ENCODE data around the gene AR. TPM values are rescaled to one million over a fixed set of nuclear protein-coding genes. Genes with fewer than 3 reads are reported as not detected.

AR gene
- 13.3 and 17.8 TPM in 2 replicates for total RNA-seq (2014; rRNA removed; shearing (Covaris generic); ENCODE audit: low replicate concordance)

DNA sequence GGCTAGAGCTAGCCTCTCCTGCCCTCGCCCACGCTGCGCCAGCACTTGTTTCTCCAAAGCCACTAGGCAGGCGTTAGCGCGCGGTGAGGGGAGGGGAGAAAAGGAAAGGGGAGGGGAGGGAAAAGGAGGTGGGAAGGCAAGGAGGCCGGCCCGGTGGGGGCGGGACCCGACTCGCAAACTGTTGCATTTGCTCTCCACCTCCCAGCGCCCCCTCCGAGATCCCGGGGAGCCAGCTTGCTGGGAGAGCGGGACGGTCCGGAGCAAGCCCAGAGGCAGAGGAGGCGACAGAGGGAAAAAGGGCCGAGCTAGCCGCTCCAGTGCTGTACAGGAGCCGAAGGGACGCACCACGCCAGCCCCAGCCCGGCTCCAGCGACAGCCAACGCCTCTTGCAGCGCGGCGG, at the start of gene AR:
Gene AR (plus strand): TSS at position 204 of the 400 bp plus-strand sequence. CDS start 1,126 bp downstream, outside the sequence.
- in situ Hi-C loops (cut with HindIII; ENCODE audit: low pct_unique_long_range_greater_than_20kb, low sequenced_read_pairs): no loop called here
- DNase-seq (ENCODE audit: low read depth): peak; percentile 83

DNA sequence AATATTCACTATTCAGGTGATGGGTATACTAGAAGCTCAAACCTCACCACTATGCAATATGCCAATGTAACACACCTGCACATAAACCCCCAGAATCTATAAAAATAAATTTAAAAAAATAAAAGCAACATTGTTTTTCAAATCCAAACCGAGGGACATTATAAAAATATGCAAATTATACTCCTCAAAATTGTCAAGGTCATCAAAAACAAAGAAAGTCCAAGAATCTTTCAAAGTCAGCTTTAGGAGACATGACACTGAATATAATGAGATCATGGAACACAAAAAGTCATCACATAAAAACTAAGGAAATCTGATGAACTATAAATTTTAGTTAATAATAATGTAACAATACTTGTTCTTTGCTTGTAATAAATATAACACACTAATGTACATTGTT, 43.2 kb upstream of the AR start:
- no peak for DNase-seq (ENCODE audit: low read depth)
- in situ Hi-C loops (cut with HindIII; ENCODE audit: low pct_unique_long_range_greater_than_20kb, low sequenced_read_pairs): no loop called here

DNA sequence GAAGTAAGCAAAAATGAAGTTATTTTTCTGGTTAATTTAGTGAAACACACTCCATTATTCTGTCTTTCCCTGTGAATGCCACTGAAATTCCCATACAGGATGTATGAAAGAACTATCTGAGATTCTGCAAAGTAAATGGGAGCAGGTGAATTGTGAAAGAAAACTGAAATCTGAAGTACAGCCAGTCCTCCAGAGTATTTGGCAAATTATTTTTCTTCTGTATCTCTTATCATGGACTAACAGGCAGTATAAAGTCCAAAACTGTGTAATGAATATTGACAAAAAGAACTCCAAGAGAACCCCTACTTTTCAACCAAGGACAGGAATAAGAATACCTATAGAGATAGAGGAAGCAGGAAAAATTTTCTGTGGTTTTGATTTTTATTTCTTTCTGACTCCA, 40.8 kb upstream of the AR start:
- in situ Hi-C loops (cut with HindIII; ENCODE audit: low pct_unique_long_range_greater_than_20kb, low sequenced_read_pairs): no loop called here
- DNase-seq (ENCODE audit: low read depth): no peak

DNA sequence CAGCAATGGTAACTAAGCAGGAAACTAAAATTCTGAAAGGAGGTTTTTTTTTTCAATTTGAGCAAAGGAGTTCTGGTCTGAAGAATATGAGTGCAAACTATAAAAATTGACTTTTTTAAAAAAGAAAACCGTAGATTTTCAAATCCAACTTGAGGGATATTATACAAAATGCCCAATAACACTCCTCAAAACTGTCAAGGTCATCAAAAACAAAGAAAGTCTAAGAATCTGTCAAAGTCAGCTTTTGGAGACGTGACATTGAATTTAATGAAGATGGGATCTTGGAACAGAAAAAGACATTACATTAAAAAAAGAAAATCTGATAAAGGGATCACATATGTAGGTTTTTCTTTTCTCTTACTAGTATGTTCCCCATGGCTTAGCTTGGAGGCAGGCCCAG, 40.4 kb upstream of the AR start:
- DNase-seq (ENCODE audit: low read depth): no peak

DNA sequence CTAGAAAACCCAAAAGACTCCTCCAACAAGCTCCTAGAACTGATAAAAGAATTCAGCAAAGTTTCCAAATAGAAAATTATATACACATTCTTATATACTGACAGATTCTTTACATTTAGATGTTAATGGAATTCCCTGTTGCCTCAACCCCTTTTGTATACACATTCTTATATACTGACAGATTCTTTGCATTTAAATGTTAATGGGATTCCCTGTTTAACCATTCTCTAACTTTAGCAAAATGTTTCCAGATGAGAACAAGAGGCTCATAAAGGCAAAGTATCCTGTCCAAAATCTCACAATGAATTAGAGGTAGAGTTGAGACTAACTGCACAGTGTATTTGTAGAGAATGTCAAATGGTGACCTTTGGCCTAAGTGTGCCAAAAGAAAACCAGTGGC, 23.1 kb upstream of the AR start:
- DNase-seq (ENCODE audit: low read depth): no peak
- in situ Hi-C loops (cut with HindIII; ENCODE audit: low pct_unique_long_range_greater_than_20kb, low sequenced_read_pairs): no loop called here

More for the DNA sequence above, 40.4 kb upstream of the AR start:
- in situ Hi-C loops (cut with HindIII; ENCODE audit: low pct_unique_long_range_greater_than_20kb, low sequenced_read_pairs): no loop called here

- no peak for DNase-seq (ENCODE audit: low read depth)
- in situ Hi-C loops (cut with HindIII; ENCODE audit: low pct_unique_long_range_greater_than_20kb, low sequenced_read_pairs): no loop called here
Measured at GRCh38 chrX:67523002-67523681, 20.7 kb upstream of the AR start.

DNA sequence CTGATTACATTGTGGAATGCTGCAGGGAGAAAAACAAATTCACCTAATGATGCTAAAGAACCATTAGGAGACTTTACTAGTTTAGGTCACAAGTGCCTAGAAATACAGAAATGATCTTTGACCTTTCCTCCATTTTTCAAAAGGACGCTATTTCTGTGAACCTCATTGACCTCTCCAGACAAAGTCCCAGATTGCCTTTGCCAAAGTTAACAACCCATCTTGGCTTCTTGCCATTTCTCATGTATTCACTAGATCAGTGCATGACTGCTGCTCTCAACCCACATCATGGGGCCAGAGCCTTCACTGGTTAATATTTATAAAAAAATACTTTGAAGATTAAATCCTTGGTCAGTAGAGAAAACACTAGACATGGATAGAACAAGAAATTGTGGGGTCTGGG, 19.9 kb upstream of the AR start:
- peak; percentile 4 for DNase-seq (ENCODE audit: low read depth)
- in situ Hi-C loops (cut with HindIII; ENCODE audit: low pct_unique_long_range_greater_than_20kb, low sequenced_read_pairs): no loop called here

DNA sequence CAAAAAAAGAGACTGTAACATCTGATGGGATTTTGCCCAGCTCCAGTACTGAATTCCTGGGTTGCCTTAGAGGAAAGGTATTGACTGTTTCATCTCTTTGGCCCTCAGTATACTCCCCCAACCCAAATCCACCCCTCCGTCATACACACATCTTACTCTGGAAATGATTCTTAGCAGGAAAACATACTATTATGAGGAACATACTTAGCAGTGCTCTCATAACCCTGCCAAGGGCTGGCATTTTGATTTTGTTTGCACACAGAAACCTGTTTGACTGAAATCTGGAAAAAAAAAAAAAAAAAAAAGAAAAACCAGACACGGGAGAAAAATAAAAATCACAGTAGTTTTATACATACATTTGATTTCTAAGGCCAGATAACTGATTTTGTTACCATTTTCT, 19.4 kb upstream of the AR start:
- no peak for DNase-seq (ENCODE audit: low read depth)
- in situ Hi-C loops (cut with HindIII; ENCODE audit: low pct_unique_long_range_greater_than_20kb, low sequenced_read_pairs): no loop called here

DNA sequence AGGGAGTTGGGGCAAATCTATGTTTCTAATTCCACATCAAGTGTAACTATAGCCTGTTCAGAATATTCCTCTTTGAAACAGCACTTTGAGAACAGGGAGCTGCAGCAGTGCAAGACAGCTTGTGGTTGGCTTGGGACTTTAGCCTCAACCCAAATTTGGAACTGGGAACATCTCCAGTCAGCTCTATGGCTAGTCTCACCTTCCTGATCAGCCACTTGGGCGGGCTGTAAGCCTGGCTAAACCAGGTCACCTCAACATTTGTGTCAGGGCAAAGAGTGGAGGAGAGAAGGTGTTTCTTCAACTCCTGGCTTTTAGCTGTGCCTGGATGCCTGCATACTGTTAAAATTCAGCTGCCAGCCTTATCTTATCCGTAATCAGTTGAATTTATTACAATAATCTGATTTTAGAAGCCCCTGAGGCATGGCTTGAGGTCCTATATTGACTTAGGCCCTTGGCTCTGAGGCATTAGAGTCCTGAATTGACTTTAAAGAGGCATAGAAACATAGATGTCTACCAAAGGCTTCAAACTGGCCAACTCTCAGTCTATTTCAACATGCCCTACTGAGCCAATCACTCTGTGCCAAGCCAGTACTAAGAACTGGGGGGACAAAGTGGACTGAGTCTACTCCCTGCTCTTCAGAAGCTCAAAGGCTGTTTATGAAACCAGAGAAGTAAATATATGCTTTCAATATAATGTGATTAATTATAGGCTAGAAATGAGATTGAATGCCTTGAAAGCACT, 18.7 kb upstream of the AR start:
- in situ Hi-C loops (cut with HindIII; ENCODE audit: low pct_unique_long_range_greater_than_20kb, low sequenced_read_pairs): no loop called here

GRCh38 chrX:67536564-67536963, 7.3 kb upstream of the AR start:
- no peak for DNase-seq (ENCODE audit: low read depth)
- in situ Hi-C loops (cut with HindIII; ENCODE audit: low pct_unique_long_range_greater_than_20kb, low sequenced_read_pairs): no loop called here

More for the DNA sequence above, 18.7 kb upstream of the AR start:
- DNase-seq (ENCODE audit: low read depth): no peak

- DNase-seq (ENCODE audit: low read depth): no peak
- in situ Hi-C loops (cut with HindIII; ENCODE audit: low pct_unique_long_range_greater_than_20kb, low sequenced_read_pairs): no loop called here
Measured at GRCh38 chrX:67538383-67538782, 5.4 kb upstream of the AR start.

DNA sequence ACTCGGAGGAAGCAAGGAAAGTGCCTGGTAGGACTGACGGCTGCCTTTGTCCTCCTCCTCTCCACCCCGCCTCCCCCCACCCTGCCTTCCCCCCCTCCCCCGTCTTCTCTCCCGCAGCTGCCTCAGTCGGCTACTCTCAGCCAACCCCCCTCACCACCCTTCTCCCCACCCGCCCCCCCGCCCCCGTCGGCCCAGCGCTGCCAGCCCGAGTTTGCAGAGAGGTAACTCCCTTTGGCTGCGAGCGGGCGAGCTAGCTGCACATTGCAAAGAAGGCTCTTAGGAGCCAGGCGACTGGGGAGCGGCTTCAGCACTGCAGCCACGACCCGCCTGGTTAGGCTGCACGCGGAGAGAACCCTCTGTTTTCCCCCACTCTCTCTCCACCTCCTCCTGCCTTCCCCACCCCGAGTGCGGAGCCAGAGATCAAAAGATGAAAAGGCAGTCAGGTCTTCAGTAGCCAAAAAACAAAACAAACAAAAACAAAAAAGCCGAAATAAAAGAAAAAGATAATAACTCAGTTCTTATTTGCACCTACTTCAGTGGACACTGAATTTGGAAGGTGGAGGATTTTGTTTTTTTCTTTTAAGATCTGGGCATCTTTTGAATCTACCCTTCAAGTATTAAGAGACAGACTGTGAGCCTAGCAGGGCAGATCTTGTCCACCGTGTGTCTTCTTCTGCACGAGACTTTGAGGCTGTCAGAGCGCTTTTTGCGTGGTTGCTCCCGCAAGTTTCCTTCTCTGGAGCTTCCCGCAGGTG, 637 bp downstream of the AR start:
- in situ Hi-C loops (cut with HindIII; ENCODE audit: low pct_unique_long_range_greater_than_20kb, low sequenced_read_pairs): no loop called here
- DNase-seq (ENCODE audit: low read depth): peak; percentile 34

DNA sequence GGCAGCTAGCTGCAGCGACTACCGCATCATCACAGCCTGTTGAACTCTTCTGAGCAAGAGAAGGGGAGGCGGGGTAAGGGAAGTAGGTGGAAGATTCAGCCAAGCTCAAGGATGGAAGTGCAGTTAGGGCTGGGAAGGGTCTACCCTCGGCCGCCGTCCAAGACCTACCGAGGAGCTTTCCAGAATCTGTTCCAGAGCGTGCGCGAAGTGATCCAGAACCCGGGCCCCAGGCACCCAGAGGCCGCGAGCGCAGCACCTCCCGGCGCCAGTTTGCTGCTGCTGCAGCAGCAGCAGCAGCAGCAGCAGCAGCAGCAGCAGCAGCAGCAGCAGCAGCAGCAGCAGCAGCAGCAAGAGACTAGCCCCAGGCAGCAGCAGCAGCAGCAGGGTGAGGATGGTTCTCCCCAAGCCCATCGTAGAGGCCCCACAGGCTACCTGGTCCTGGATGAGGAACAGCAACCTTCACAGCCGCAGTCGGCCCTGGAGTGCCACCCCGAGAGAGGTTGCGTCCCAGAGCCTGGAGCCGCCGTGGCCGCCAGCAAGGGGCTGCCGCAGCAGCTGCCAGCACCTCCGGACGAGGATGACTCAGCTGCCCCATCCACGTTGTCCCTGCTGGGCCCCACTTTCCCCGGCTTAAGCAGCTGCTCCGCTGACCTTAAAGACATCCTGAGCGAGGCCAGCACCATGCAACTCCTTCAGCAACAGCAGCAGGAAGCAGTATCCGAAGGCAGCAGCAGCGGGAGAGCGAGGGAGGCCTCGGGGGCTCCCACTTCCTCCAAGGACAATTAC, 1.4 kb downstream of the AR start:
- in situ Hi-C loops (cut with HindIII; ENCODE audit: low pct_unique_long_range_greater_than_20kb, low sequenced_read_pairs): no loop called here
- peak; percentile 61 for DNase-seq (ENCODE audit: low read depth)

DNA sequence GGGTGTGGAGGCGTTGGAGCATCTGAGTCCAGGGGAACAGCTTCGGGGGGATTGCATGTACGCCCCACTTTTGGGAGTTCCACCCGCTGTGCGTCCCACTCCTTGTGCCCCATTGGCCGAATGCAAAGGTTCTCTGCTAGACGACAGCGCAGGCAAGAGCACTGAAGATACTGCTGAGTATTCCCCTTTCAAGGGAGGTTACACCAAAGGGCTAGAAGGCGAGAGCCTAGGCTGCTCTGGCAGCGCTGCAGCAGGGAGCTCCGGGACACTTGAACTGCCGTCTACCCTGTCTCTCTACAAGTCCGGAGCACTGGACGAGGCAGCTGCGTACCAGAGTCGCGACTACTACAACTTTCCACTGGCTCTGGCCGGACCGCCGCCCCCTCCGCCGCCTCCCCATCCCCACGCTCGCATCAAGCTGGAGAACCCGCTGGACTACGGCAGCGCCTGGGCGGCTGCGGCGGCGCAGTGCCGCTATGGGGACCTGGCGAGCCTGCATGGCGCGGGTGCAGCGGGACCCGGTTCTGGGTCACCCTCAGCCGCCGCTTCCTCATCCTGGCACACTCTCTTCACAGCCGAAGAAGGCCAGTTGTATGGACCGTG, 2.2 kb downstream of the AR start:
- DNase-seq (ENCODE audit: low read depth): peak; percentile 52
- in situ Hi-C loops (cut with HindIII; ENCODE audit: low pct_unique_long_range_greater_than_20kb, low sequenced_read_pairs): no loop called here

DNA sequence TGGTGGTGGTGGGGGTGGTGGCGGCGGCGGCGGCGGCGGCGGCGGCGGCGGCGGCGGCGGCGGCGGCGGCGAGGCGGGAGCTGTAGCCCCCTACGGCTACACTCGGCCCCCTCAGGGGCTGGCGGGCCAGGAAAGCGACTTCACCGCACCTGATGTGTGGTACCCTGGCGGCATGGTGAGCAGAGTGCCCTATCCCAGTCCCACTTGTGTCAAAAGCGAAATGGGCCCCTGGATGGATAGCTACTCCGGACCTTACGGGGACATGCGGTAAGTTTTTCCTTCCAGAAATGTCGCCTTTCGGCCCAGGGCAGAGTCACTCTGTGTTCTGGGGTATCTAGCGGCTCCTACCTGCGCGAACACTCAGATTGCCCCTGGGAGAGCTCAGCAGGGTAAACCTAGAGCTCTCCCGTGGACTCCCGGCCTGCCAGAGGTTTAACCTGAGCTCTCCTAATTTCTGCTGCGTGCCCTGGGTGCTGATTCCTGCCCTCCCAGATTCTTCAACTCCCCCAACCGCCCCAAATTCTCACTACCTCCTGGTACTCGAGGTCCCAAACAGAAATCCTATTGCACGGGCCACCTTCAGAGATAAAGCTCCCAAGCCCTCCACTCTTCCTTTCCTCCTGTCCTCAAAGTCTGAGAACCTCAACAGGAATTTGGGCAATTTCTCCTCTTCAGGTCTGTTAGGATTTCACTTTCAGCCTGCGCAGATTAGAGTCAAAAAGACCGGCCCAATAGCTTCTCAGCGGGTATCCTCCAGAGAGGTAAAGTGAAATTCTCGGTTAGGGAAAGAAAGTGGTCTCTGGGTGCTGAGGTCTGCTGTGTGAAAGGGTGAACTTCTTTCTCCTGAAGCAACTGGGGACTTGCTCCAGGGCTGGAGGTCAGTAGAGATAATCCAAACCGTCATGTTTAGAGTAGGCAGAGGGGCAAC, 2.9 kb downstream of the AR start:
- peak; percentile 32 for DNase-seq (ENCODE audit: low read depth)
- in situ Hi-C loops (cut with HindIII; ENCODE audit: low pct_unique_long_range_greater_than_20kb, low sequenced_read_pairs): no loop called here

DNA sequence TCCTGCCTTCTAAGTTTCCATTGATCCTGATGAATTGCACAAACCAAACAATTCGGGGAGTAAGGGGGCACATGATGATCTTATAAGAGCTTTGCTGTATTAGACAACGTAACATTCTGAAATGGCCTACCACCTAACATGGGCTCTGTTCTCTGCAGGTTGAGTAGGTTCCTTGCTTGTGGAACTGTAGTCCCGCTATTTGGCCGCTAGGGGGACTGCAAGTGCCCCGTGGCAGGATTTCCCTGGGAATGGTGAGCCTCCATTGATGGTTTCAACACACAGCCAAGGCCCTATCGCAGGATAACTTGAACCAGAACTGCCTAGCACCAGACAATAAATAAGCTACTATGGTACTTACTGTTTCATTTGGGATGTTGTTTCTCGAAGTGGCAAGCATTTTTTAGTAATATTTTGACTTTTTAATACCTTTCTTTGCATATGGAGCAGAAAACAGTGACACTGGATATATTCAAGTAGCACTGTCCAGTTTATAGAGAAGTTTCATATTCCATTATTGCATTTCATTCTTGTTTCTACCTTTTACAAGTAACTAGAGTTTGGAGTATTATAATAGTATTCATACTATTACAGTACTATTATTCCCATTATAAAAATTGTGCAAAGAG, 11.9 kb downstream of the AR start:
- DNase-seq (ENCODE audit: low read depth): no peak

DNA sequence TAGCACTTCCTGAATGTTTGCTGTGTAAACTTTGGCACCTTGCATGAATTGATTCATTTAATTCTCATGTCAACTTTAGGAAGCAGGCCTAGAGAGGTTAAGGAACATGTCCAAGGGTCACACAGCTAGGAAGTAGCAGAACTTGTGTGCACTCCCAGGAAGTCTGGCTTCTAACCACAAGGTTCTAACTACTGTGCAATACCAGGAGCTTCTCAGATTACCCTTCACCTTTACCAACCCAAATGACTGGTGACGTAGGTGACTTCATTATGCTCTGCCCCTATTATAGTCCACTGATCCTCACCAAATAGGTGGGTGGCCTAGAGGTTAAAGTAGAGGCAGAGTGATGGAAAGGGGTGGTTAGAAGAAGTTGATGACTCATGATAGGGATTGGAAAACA, 14.4 kb downstream of the AR start:
- in situ Hi-C loops (cut with HindIII; ENCODE audit: low pct_unique_long_range_greater_than_20kb, low sequenced_read_pairs): no loop called here
- no peak for DNase-seq (ENCODE audit: low read depth)

More for the DNA sequence above, 11.9 kb downstream of the AR start:
- in situ Hi-C loops (cut with HindIII; ENCODE audit: low pct_unique_long_range_greater_than_20kb, low sequenced_read_pairs): no loop called here
